Measurements from ENCODE around the gene ATG13.

DNA sequence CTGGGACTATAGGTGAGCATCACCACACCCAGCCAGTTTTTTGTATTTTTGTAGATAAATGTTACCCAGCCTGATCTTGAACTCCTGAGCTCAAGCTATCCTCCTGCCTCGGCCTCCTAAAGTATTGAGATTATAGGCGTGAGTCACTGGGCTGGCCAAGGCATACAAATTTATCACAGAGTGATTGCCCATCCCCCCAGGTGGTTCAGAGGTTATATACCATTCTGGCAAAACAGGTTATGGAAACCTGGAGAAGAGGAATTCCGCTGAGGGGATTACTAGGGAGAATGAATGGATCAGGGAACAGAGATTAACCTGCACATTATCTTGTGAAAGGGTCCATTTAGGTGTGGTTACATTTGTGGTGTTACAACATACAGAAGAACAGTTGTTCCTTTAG lies 8.1 kb downstream of the ATG13 start:
- TF ChIP-seq, protein P1, sequence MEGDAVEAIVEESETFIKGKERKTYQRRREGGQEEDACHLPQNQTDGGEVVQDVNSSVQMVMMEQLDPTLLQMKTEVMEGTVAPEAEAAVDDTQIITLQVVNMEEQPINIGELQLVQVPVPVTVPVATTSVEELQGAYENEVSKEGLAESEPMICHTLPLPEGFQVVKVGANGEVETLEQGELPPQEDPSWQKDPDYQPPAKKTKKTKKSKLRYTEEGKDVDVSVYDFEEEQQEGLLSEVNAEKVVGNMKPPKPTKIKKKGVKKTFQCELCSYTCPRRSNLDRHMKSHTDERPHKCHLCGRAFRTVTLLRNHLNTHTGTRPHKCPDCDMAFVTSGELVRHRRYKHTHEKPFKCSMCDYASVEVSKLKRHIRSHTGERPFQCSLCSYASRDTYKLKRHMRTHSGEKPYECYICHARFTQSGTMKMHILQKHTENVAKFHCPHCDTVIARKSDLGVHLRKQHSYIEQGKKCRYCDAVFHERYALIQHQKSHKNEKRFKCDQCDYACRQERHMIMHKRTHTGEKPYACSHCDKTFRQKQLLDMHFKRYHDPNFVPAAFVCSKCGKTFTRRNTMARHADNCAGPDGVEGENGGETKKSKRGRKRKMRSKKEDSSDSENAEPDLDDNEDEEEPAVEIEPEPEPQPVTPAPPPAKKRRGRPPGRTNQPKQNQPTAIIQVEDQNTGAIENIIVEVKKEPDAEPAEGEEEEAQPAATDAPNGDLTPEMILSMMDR (IDR thresholded peaks at IDR 0.05), result no peak
- TF ChIP-seq POLR2A (IDR thresholded peaks at IDR 0.05), result no peak
